ENCODE results near the gene TWSG1.
"Not testable (repeated sequence)": the region's sequence is repeated elsewhere in the genome, so short reads cannot be mapped to it uniquely, and the experiment has no call there.

Gene TWSG1

DNA sequence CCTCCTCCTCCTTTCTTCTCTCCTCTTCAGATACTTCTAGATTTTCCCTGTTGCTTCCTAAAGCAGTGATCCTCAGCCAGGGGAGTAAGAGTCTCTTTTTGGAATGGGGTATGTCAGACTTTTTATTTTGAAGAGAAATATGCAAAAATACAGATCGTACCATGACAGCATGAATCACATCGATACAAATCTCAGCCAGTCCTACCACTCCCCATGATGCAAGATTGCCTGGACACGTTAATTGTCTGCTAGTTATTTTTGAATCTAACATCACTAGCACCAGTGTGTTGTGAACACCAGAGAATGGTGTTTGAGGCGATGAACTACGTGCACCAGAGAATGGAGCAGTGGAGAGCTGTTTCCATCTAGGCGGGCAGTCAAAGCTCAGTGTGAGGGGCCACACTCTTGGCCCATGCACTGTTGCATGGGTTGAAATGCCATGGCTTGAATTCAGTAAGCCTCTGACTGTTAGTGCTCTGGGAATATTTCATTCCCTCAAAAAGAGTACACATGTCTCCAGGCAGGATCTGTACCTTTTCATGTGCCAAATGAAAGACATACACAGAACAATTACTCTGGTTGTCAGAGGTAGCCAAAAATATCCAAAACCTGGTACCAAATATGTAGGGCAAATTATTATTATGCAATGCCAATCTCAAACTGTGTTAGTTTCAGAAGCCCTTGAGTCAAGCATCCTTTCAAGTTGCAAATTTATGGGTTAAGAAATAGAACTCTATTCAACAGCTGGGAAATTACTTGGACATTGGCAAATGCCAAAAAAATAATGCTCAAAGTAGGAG lies 94.5 kb downstream of the TWSG1 start:
- no peak for DNase-seq

GRCh38 chr18:9429662-9429993 lies 95.1 kb downstream of the TWSG1 start:
- DNase-seq, result no peak

- not testable (repeated sequence) for DNase-seq
These were observed 95.7 kb downstream of the TWSG1 start for GRCh38 chr18:9430315-9430714.

DNA sequence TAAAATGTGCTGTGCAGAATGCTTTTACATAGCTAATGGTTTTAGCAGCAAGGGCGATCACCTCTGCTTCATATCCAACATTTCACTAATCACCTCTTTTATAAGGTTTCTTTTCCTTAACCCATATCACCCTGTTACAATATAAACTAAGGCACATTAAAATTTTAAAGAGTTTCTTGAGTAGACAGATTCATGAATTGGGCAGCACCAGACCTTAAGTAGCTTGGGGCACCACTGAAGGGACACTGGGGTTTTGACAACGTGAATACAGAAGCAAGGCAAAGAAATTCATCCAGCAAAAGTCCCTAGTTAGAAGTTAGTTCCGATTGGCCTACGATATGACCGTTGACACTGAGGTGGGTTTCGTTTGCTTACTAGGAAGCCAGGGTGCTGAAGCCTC lies 96.7 kb downstream of the TWSG1 start:
- no peak for DNase-seq

GRCh38 chr18:9433122-9433521 lies 98.5 kb downstream of the TWSG1 start:
- DNase-seq, result peak in 1 of 2 donors; percentile 5

DNA sequence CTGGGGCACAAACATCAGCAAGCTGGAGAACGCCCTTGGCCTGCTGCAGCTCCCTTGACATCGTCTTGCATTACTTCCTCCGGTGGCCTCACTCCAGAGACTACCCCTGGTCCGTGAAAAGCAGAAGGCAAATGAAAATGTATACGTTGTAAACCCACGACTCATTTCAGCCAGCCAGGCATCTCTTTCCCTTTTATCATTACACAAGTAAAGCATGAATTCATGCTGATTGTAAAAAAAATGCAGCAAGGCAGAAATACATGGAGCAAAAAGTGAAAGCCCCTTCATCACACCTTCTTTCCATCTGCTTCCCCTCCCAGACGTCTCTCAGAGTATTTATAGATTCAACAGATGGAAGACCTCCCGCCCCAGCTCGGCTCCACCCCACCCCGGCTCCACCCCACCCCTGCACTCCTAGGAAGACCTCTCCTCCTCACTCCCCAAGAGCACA lies 99.1 kb downstream of the TWSG1 start:
- DNase-seq, result no peak

DNA sequence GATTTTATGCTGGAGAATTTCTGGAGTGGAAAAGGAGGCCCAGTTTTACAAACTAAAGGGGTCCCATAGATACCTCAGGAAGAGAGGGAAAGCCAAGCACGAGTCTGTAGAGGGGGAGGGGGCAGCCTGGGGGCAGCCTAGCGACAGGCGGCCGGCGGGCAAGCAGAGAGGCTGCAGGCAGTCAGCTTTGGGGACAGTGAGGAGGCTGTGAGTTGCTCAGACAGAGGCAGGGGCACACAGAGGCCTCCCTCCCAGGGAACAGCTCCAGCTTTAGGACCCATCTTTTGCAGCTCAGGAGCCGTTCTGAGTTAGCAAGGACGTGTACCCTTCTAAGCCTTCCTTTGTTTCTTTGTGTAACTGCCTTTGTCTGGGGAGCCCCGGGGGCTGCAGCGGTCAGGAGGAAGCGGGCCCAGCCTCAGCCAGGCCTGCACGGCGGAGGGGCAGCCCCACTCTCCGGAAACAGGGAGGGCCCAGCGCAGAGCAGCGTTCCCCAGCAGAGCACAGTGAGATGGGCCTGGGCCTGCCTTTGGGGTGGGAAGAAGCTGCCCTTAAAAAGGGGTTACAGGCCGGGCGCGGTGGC lies 99.6 kb downstream of the TWSG1 start:
- no peak for DNase-seq

- DNase-seq, result no peak
These were observed 100.5 kb downstream of the TWSG1 start for GRCh38 chr18:9435041-9435440.

- no peak for DNase-seq
These were observed 101.8 kb downstream of the TWSG1 start for GRCh38 chr18:9436206-9436929.

- DNase-seq, result no peak
These were observed 102.5 kb downstream of the TWSG1 start for GRCh38 chr18:9437021-9437437.

DNA sequence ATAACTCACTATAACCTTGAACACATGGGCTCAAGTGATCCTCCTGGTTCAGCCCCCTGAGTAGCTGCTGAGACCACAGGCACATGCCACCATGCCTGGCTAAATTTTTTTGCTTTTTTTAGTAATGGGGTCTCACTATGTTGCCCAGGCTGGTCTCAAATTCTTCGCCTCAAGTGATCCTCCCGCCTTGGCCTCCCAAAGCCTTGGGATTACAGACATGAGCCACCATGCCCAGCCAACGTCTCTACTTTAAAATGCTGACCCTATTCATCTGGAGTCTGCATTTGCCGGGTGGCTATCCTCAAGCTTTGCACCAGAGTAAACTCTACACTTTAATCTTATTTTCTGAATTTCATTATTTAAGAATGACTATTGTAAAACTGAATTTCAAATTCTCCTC lies 103.1 kb downstream of the TWSG1 start:
- no peak for DNase-seq

DNA sequence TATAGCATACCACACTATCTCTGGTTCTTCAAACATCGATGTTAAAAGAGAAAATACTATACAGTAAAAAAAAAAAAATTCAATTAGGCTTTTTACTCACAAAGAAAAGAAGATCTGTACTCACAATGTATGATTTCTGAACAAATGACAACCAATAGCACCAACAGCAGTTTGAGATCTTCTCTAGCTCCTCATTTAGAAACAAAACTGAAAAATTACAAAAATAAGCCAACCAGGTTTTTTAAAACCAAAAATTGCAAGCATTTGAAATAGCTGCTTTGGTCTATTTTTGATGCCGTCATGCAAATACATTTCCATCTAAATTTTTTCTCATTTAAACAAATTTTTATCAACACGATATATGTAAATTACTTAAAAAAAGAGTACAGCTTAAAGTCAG lies 106.5 kb downstream of the TWSG1 start:
- DNase-seq, result no peak

DNA sequence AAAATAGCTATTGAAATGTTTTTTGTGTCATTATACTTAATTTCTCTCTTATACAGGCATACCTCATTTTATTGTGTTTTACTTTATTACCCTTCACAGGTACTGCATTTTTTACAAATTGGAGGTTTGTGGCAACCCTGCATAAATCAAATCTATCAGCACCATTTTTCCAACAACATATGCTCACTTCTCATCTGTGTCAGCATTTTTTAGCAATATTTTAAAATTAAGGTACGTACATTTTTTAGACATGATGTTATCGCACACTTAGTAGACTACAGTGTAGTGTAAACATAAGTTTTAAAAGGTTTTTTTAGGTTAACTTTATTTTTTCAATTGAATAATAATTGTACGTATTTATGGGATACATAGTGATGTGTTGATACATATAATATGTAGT lies 110.0 kb downstream of the TWSG1 start:
- DNase-seq, result no peak

DNA sequence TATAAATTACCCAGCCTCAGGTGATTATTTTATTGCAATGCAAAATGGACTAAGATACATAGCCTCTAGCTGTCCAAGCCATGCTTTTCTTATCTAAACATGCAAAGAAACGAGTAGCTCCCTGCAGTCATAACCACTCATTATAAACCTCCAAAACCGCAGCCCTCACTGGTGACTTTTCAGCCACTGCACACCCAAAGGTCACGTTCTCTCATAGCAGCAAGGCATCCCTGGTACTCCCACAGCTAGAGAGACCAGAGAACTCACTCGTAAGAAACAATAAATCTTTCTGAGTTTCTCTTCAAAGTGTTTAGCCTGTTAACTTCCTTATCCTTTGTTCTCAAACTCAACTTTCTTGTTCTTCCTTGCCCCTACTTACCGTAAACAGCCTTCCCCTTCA lies 112.3 kb downstream of the TWSG1 start:
- DNase-seq, result no peak

GRCh38 chr18:9447334-9447733 lies 112.8 kb downstream of the TWSG1 start:
- DNase-seq, result no peak

- no peak for DNase-seq
These were observed 115.2 kb downstream of the TWSG1 start for GRCh38 chr18:9449600-9450414.

GRCh38 chr18:9450920-9451319 lies 116.3 kb downstream of the TWSG1 start:
- not testable (repeated sequence) for DNase-seq

All from CD4-positive, alpha-beta T cell treated with Interferon alpha-2 for 1 hour (primary cell).